MCF 10A (cell line): ENCODE results near the gene ABCC1. TPM values are rescaled to one million over a fixed set of nuclear protein-coding genes. Genes with fewer than 3 reads are reported as not detected.

Source experiments
- BruUV-seq: library from RNA; stranded (reverse); fragments of 400-500 nt; replicated peaks from 2 replicates; lab custom pipeline; 2021; lab: Mats Ljungman, UMichigan
- CTCF ChIA-PET: fragments of 300-600 bp; sonication (Branson Sonifier 250); formaldehyde crosslinking; extraction: SDS; loops from one replicate; lab custom pipeline; 2021; ENCODE audit warnings: antibody characterized with exemption, inconsistent platforms; lab: Yijun Ruan, JAX
- POLR2A ChIA-PET: fragments of 300-600, 350-650 bp; sonication (Branson Sonifier 250); formaldehyde crosslinking; extraction: SDS; loops from one replicate; lab custom pipeline; 2020; ENCODE audit warnings: antibody characterized with exemption, inconsistent platforms; lab: Yijun Ruan, JAX
- DNase-seq: peaks from one replicate; pipeline ENCODE4 v3.0.0-alpha.2; 2018; ENCODE audit not compliant: unreplicated experiment
- H3K27ac Mint-ChIP-seq: one replicate; pipeline ENCODE4 v1.8.0; 2022; ENCODE audit warnings: mild to moderate bottlenecking, low read depth, mixed read lengths; ENCODE audit not compliant: unreplicated experiment
- H3K27me3 Mint-ChIP-seq: one replicate; pipeline ENCODE4 v1.8.0; 2022; ENCODE audit warnings: mixed read lengths; ENCODE audit not compliant: insufficient read depth, unreplicated experiment
- H3K36me3 Mint-ChIP-seq: one replicate; pipeline ENCODE4 v1.8.0; 2022; ENCODE audit warnings: mild to moderate bottlenecking, moderate library complexity, mixed read lengths; ENCODE audit not compliant: insufficient read depth, unreplicated experiment
- H3K4me1 Mint-ChIP-seq: one replicate; pipeline ENCODE4 v1.8.0; 2022; ENCODE audit warnings: mixed read lengths; ENCODE audit not compliant: insufficient read depth, unreplicated experiment
- H3K4me3 Mint-ChIP-seq: one replicate; pipeline ENCODE4 v1.8.0; 2022; ENCODE audit warnings: mild to moderate bottlenecking, moderate library complexity, mixed read lengths; ENCODE audit not compliant: unreplicated experiment
- H3K9me3 Mint-ChIP-seq: one replicate; pipeline ENCODE4 v1.8.0; 2022; ENCODE audit warnings: mixed read lengths; ENCODE audit not compliant: unreplicated experiment
- intact Hi-C: fragments of 100-400 bp; cut with micrococcal nuclease; formaldehyde crosslinking; loops from 2 replicates; pipeline ENCODE4 v1.14.1; 2022
- total RNA-seq: library from RNA; stranded (reverse); gene quantifications from 2 replicates; pipeline ENCODE4 v1.2.3, GENCODE V29; 2022
- TF ChIP-seq, protein P1 (sequence below): fragments of 200-600 bp; IDR thresholded peaks from one replicate; pipeline ENCODE4 v1.8.0; 2022; ENCODE audit warnings: antibody characterized with exemption, mild to moderate bottlenecking; ENCODE audit not compliant: unreplicated experiment

The ABCC1 gene
- total RNA-seq, 1 experiment from 2014 or later, result 72.5 TPM

DNA sequence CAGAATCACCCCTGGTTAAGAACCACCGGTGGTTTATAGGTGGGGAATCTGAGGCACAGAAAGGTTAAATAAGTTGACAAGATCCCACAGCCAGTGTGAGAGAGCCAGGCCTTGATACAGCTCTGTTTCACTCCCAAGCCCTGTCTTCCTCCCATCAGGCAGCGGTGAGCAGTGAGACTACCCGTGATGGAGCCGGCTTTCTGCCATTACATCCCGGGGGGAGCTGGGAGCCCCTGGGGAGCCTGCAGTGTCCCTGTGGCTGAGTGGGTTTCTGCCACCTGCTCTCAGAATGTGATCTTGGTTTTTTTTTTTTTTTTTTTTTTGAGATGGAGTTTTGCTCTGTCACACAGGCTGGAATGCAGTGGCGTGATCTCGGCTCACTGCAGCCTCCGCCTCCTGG lies 66.4 kb downstream of the ABCC1 start:
- no peak for DNase-seq
- H3K27ac Mint-ChIP-seq, result no peak overlapping the region
- BruUV-seq, result no TSS peak
- H3K9me3 Mint-ChIP-seq, result no peaks in the 10 kb centered on the region
- H3K4me1 Mint-ChIP-seq, result peaks cover 17% of the 10 kb centered on the region
- intact Hi-C loops, result no loop called here
- ChIA-PET CTCF (interaction anchor here (0.6 kb wide), 1 partner anchor 129 kb away, joined by 3 read pairs; no protein-coding TSS in a partner anchor), POLR2A (interaction anchor here (0.6 kb wide), 2 partner anchors 86 to 138 kb away, joined by 3 read pairs; no protein-coding TSS in a partner anchor)
- H3K27me3 Mint-ChIP-seq, result no peaks in the 10 kb centered on the region
- peaks cover 34% of the 10 kb centered on the region for H3K36me3 Mint-ChIP-seq
- no peak overlapping the region for H3K4me3 Mint-ChIP-seq
- TF ChIP-seq, protein P1, sequence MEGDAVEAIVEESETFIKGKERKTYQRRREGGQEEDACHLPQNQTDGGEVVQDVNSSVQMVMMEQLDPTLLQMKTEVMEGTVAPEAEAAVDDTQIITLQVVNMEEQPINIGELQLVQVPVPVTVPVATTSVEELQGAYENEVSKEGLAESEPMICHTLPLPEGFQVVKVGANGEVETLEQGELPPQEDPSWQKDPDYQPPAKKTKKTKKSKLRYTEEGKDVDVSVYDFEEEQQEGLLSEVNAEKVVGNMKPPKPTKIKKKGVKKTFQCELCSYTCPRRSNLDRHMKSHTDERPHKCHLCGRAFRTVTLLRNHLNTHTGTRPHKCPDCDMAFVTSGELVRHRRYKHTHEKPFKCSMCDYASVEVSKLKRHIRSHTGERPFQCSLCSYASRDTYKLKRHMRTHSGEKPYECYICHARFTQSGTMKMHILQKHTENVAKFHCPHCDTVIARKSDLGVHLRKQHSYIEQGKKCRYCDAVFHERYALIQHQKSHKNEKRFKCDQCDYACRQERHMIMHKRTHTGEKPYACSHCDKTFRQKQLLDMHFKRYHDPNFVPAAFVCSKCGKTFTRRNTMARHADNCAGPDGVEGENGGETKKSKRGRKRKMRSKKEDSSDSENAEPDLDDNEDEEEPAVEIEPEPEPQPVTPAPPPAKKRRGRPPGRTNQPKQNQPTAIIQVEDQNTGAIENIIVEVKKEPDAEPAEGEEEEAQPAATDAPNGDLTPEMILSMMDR, result no peak

DNA sequence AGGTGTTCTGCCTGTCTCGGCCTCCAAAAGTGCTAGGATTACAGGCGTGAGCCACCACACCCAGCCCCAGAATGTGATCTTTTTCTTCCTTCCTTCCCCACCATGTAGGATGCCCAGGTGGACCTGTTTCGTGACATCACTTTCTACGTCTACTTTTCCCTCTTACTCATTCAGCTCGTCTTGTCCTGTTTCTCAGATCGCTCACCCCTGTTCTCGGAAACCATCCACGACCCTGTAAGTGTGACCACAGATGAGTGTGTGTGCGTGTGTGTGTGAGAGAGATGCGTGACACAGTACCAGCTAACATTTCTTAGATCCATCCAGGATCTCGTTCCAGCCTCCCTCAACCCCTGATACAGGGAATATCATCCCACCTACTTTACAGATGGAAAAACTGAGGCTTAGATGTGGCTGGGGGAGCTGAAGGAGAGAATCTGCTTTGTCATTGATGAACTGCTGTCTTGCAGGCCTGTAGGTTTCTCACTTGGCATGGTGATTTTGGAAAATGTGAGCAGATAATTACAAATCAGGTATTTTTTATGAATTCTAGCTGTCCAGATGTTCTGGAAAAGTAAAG lies 67.1 kb downstream of the ABCC1 start:
- peaks cover 34% of the 10 kb centered on the region for H3K36me3 Mint-ChIP-seq
- no peaks in the 10 kb centered on the region for H3K9me3 Mint-ChIP-seq
- H3K4me3 Mint-ChIP-seq, result no peak overlapping the region
- intact Hi-C loops, result no loop called here
- no peaks in the 10 kb centered on the region for H3K27me3 Mint-ChIP-seq
- H3K27ac Mint-ChIP-seq, result no peak overlapping the region
- CTCF ChIA-PET, result interaction anchor here (0.5 to 1.2 kb wide), 3 partner anchors 10 to 142 kb away, joined by 3 to 5 read pairs (median 5); no protein-coding TSS in a partner anchor
- POLR2A ChIA-PET, result no interaction called here
- TSS peak; percentile 6 for BruUV-seq
- no peak for DNase-seq
- TF ChIP-seq, protein P1, result no peak
- peaks cover 18% of the 10 kb centered on the region for H3K4me1 Mint-ChIP-seq

DNA sequence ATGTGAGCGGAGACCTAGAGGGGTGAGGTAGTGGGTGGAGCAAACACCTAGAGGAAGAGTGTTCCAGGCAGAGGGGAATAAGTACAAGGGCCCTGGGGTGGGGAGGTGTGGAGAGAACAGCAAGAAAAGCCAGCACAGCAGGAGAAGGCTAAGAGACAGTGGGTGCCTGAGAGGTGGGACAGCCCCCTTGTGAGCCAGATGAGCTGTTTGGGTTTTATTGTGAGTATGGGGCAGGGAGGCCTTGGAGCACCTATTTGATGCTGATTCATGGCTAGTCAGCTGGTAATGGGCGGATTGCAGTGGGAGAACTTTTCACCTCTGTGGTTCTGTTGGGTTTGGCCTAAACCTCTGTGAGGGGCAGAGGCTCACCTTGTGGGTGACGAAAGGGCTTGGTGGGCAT lies 68.4 kb downstream of the ABCC1 start:
- intact Hi-C loops, result no loop called here
- no peak overlapping the region for H3K27ac Mint-ChIP-seq
- no TSS peak for BruUV-seq
- TF ChIP-seq, protein P1, result no peak
- POLR2A ChIA-PET, result interaction anchor here (0.9 to 1.5 kb wide), 3 partner anchors 11 to 118 kb away, joined by 3 to 4 read pairs (median 4); no protein-coding TSS in a partner anchor
- CTCF ChIA-PET, result interaction anchor here (0.6 to 3.8 kb wide), 2 partner anchors 59 to 143 kb away, joined by 3 to 11 read pairs; no protein-coding TSS in a partner anchor
- H3K27me3 Mint-ChIP-seq, result no peaks in the 10 kb centered on the region
- no peak overlapping the region for H3K4me3 Mint-ChIP-seq
- H3K36me3 Mint-ChIP-seq, result peaks cover 38% of the 10 kb centered on the region
- peaks cover 30% of the 10 kb centered on the region for H3K4me1 Mint-ChIP-seq
- H3K9me3 Mint-ChIP-seq, result no peaks in the 10 kb centered on the region
- DNase-seq, result no peak

DNA sequence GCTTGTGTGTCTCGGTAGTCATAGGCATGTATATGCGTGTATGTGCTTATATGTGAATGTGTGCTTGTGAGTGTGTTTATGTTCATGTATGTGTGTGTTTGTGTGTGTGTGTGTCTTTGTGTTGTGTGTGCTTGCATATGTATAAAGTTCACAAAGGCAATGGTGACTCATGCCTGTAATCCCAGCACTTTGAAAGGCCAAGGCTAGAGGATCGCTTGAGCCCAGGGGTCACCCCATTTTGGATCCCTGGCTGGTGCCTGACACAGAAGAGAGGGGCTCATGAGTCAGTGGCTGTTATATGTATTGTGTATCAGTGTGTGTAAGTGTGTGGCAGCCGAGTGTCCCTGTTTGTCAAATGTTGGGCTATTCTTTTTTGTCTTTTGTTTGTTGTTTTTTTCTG lies 69.3 kb downstream of the ABCC1 start:
- H3K36me3 Mint-ChIP-seq, result peaks cover 34% of the 10 kb centered on the region
- POLR2A ChIA-PET, result interaction anchor here (0.9 to 1.7 kb wide), 6 partner anchors 28 to 144 kb away, joined by 3 to 7 read pairs (median 4); partner anchors contain the start of gene CEP20
- no peak overlapping the region for H3K27ac Mint-ChIP-seq
- CTCF ChIA-PET, result interaction anchor here (0.6 to 3.8 kb wide), 3 partner anchors 67 to 144 kb away, joined by 3 to 11 read pairs (median 5); no protein-coding TSS in a partner anchor
- peak; percentile 41 for DNase-seq
- peaks cover 31% of the 10 kb centered on the region for H3K4me1 Mint-ChIP-seq
- H3K4me3 Mint-ChIP-seq, result no peak overlapping the region
- intact Hi-C loops, result no loop called here
- no peaks in the 10 kb centered on the region for H3K27me3 Mint-ChIP-seq
- no peaks in the 10 kb centered on the region for H3K9me3 Mint-ChIP-seq
- TF ChIP-seq, protein P1, result no peak
- no TSS peak for BruUV-seq
